ENCODE results near the gene SLC13A5. TPM values are rescaled to one million over a fixed set of nuclear protein-coding genes. Genes with fewer than 3 reads are reported as not detected.

SLC13A5 gene
- total RNA-seq, 1 donor from 2014 or later: not detected

- peaks cover 4% of the 10 kb centered on the region for H3K27me3 Mint-ChIP-seq (ENCODE audit: unreplicated experiment)
- H3K9me3 Mint-ChIP-seq (ENCODE audit: unreplicated experiment): peaks cover 3% of the 10 kb centered on the region
- no peak for DNase-seq
- H3K4me1 Mint-ChIP-seq (ENCODE audit: low read depth, unreplicated experiment): no peaks in the 10 kb centered on the region
- no peak for TF ChIP-seq CTCF (IDR thresholded peaks at IDR 0.05; ENCODE audit: partially characterized antibody, unreplicated experiment)
- H3K4me3 Mint-ChIP-seq (ENCODE audit: unreplicated experiment): no peak overlapping the region
- H3K27ac Mint-ChIP-seq (ENCODE audit: unreplicated experiment): no peak overlapping the region
- no peaks in the 10 kb centered on the region for H3K36me3 Mint-ChIP-seq (ENCODE audit: unreplicated experiment)
Observed at GRCh38 chr17:6681176-6681575, 32.0 kb downstream of the SLC13A5 start.

- no peak overlapping the region for H3K27ac Mint-ChIP-seq (ENCODE audit: unreplicated experiment)
- H3K27me3 Mint-ChIP-seq (ENCODE audit: unreplicated experiment): peaks cover 4% of the 10 kb centered on the region
- no peak for DNase-seq
- TF ChIP-seq CTCF (IDR thresholded peaks at IDR 0.05; ENCODE audit: partially characterized antibody, unreplicated experiment): no peak
- H3K4me1 Mint-ChIP-seq (ENCODE audit: low read depth, unreplicated experiment): no peaks in the 10 kb centered on the region
- H3K9me3 Mint-ChIP-seq (ENCODE audit: unreplicated experiment): no peaks in the 10 kb centered on the region
- H3K36me3 Mint-ChIP-seq (ENCODE audit: unreplicated experiment): no peaks in the 10 kb centered on the region
- no peak overlapping the region for H3K4me3 Mint-ChIP-seq (ENCODE audit: unreplicated experiment)
Observed at GRCh38 chr17:6679241-6679640, 33.9 kb downstream of the SLC13A5 start.

- H3K9me3 Mint-ChIP-seq (ENCODE audit: unreplicated experiment): no peaks in the 10 kb centered on the region
- peaks cover 1% of the 10 kb centered on the region for H3K27me3 Mint-ChIP-seq (ENCODE audit: unreplicated experiment)
- H3K36me3 Mint-ChIP-seq (ENCODE audit: unreplicated experiment): no peaks in the 10 kb centered on the region
- TF ChIP-seq CTCF (IDR thresholded peaks at IDR 0.05; ENCODE audit: partially characterized antibody, unreplicated experiment): no peak
- no peak overlapping the region for H3K27ac Mint-ChIP-seq (ENCODE audit: unreplicated experiment)
- no peaks in the 10 kb centered on the region for H3K4me1 Mint-ChIP-seq (ENCODE audit: low read depth, unreplicated experiment)
- no peak overlapping the region for H3K4me3 Mint-ChIP-seq (ENCODE audit: unreplicated experiment)
- no peak for DNase-seq
Observed at GRCh38 chr17:6677946-6678345, 35.2 kb downstream of the SLC13A5 start.

- DNase-seq: no peak
- H3K4me1 Mint-ChIP-seq (ENCODE audit: low read depth, unreplicated experiment): no peaks in the 10 kb centered on the region
- no peaks in the 10 kb centered on the region for H3K36me3 Mint-ChIP-seq (ENCODE audit: unreplicated experiment)
- H3K9me3 Mint-ChIP-seq (ENCODE audit: unreplicated experiment): no peaks in the 10 kb centered on the region
- no peak overlapping the region for H3K27ac Mint-ChIP-seq (ENCODE audit: unreplicated experiment)
- H3K27me3 Mint-ChIP-seq (ENCODE audit: unreplicated experiment): peaks cover 1% of the 10 kb centered on the region
- TF ChIP-seq CTCF (IDR thresholded peaks at IDR 0.05; ENCODE audit: partially characterized antibody, unreplicated experiment): no peak
- no peak overlapping the region for H3K4me3 Mint-ChIP-seq (ENCODE audit: unreplicated experiment)
Observed at GRCh38 chr17:6677158-6677831, 35.9 kb downstream of the SLC13A5 start.

- TF ChIP-seq CTCF (IDR thresholded peaks at IDR 0.05; ENCODE audit: partially characterized antibody, unreplicated experiment): no peak
- Mint-ChIP-seq H3K9me3 (ENCODE audit: unreplicated experiment) (no peaks in the 10 kb centered on the region), H3K27me3 (ENCODE audit: unreplicated experiment) (peaks cover 1% of the 10 kb centered on the region), H3K4me3 (ENCODE audit: unreplicated experiment) (no peak overlapping the region), H3K27ac (ENCODE audit: unreplicated experiment) (no peak overlapping the region), H3K36me3 (ENCODE audit: unreplicated experiment) (no peaks in the 10 kb centered on the region), H3K4me1 (ENCODE audit: low read depth, unreplicated experiment) (no peaks in the 10 kb centered on the region)
- no peak for DNase-seq
Observed at GRCh38 chr17:6676802-6677157, 36.4 kb downstream of the SLC13A5 start.

Data from glutamatergic neuron (in vitro differentiated cells).